ENCODE data around the gene RC3H1.

RC3H1 gene

DNA sequence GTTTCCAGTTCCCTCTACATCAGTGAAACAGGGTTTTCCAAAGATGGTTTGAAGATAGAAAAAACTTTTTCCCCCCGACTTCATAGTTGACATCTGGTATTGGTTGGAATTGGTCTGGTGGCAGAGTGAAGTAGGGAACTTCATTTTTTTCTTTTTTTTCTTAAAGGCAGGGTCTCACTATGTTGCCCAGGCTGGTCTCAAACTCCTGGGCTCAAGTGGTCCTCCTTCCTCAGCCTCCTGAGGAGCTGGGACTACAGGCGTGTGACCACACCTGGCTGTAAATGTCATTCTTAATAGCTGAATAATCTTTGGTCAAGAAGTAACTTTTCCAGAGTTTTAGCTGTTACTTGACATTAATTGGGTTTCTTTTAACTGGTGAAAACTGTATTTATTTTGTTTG lies 132.3 kb downstream of the RC3H1 start:
- in situ Hi-C loops (cut with HindIII; ENCODE audit: low sequenced_read_pairs), result no loop called here

DNA sequence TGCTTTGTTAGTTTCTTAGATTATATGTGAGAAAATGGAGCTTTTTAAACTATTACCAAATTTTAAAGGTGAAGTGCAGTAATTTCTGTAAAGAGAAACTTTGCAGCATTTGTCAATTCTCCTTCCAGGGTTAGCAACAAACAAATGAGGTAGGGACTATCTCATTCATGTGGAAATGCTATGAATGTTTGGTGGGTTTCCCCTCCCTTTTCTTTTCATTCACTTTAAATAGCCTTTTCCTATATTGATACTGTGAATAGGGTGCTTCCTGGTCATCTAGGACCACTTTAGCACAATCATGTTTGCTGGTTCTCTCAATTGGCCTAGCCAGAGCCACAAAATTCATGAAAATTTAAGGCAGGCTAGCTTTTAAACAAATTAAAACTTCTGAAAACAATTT lies 133.4 kb downstream of the RC3H1 start:
- in situ Hi-C loops (cut with HindIII; ENCODE audit: low sequenced_read_pairs), result no loop called here

DNA sequence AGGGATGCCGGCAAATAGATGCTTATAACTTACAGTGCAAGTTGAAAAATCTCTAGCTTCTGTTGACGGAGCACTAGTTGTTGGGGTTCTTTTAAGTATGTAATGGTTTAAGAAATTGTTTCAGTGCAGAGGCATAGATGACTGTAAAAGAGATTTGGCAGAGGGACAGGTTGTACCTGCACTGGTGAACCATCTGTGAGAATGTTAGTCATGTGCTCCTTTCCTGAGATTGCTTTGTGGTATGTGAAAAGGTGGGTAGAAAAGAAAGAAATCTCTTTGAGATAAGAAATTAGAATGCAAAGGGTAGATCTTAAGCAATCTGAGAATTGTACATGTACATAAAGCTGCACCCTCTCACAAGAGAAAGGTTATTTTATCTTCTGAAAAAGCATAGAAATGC lies 134.5 kb downstream of the RC3H1 start:
- in situ Hi-C loops (cut with HindIII; ENCODE audit: low sequenced_read_pairs), result no loop called here

DNA sequence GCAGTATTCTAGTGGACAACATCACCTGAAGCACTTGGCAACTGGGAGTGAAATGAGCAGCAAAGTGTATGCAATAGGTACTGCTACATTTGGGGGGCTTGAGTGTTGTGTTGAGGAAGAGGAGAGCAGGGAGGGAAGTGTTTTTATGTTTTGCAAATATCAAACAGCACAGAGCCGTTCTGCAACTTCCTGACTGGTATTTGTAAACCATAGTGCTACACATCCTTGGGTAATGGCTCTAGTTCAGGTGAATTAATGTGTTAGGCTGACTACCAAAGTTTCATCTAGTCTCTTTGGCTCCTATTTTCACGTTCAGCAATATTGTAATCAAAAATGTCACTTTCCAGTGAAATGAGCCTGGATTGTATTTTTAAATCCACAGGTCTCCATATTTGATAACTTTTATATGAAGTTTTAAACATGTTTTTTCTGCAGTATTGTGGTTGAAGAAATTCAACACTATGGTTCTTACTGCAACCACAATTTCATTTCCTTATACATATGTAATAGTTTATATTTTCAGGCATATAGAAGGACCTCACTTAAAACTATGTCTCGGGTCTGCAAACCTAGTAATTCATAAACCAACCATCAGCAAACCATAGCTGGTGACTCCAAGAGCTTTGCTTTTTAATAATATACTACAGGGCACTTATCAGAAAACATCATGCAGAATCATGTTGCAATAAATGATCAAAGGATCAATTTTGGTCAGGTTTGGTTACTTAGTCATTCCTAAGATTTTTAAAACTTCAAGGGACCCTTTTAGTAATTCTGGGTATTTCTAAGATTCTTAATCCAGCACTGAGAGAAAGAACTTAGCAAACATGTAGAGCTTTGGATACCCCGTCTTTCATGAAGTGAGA lies 135.2 kb downstream of the RC3H1 start:
- in situ Hi-C loops (cut with HindIII; ENCODE audit: low sequenced_read_pairs), result no loop called here

DNA sequence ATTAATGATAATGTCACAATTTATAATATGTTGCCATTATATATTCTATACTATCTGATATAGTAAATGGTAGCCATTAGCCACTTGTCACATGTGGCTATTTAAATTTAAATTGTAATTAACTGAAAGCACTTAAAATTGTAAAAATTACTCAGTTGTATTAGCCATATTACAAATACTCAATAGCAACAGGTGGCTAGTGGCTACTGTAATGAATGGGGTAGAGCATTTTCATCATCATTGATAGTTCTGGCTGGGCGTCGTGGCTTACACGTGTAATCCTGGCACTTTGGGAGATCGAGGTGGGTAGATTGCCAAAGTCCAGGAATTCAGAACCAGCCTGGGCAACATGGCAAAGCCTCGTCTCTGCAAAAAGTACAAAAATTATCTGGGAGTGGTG lies 137.5 kb downstream of the RC3H1 start:
- in situ Hi-C loops (cut with HindIII; ENCODE audit: low sequenced_read_pairs), result no loop called here
